GM12878 (cell line): Measurements from ENCODE around the gene ARHGEF18. TPM values are rescaled to one million over a fixed set of nuclear protein-coding genes. Genes with fewer than 3 reads are reported as not detected.

Source experiments
- BCL11A ChIP-seq: IDR thresholded peaks from 2 replicates; pipeline ENCODE4 v1.6.1; 2011; ENCODE audit warnings: low read depth, low read length
- BHLHE40 ChIP-seq, 2 experiments: fragments of 450-650 bp in 1 of 2; IDR thresholded peaks; 2 replicates each; pipeline ENCODE4 v1.6.1; 2011 to 2017; ENCODE audit warnings: low read depth in 2 of 2, borderline replicate concordance in 1 of 2, improper control_type of control experiment in 1 of 2, low read length in 1 of 2, mild to moderate bottlenecking in 1 of 2
- CBX5 ChIP-seq: sonication (generic); IDR thresholded peaks from 2 replicates; pipeline ENCODE4 v1.6.1; 2016; ENCODE audit warnings: low read depth, moderate library complexity, mild to moderate bottlenecking, inconsistent platforms
- CTCF ChIP-seq, 3 experiments: IDR thresholded peaks in 2 of 3; conservative IDR thresholded peaks in 1 of 3; 2 replicates each; pipeline ENCODE4 v1.5.1; 2011; ENCODE audit warnings: low read depth in 3 of 3, low read length in 3 of 3, mild to moderate bottlenecking in 3 of 3, control low read depth in 2 of 3, moderate library complexity in 2 of 3, inconsistent platforms in 1 of 3, mixed read lengths in 1 of 3; ENCODE audit not compliant: control insufficient read depth in 2 of 3, insufficient read depth in 1 of 3; ENCODE audit errors: extremely low read depth in 1 of 3
- EED ChIP-seq: sonication (generic); IDR thresholded peaks from 2 replicates; pipeline ENCODE4 v1.6.1; 2016; ENCODE audit warnings: antibody characterized with exemption, low read depth
- IKZF1 ChIP-seq: fragments of 450-650 bp; conservative IDR thresholded peaks from 2 replicates; pipeline ENCODE4 v1.6.1; 2017; ENCODE audit warnings: antibody characterized with exemption, mild to moderate bottlenecking
- KLF5 ChIP-seq: fragments of 450-650 bp; IDR thresholded peaks from 2 replicates; pipeline ENCODE4 v1.6.1; 2014; ENCODE audit warnings: mild to moderate bottlenecking; ENCODE audit not compliant: partially characterized antibody
- LARP7 ChIP-seq: fragments of 450-650 bp; IDR thresholded peaks from 2 replicates; pipeline ENCODE4 v1.6.1; 2017; ENCODE audit warnings: mild to moderate bottlenecking
- RFX5 ChIP-seq: IDR thresholded peaks from 2 replicates; pipeline ENCODE4 v1.6.1; 2011; ENCODE audit warnings: low read depth, low read length, improper control_type of control experiment
- SMC3 ChIP-seq: IDR thresholded peaks from 2 replicates; pipeline ENCODE4 v1.6.1; 2011; ENCODE audit warnings: low read length, improper control_type of control experiment, borderline replicate concordance
- TARDBP ChIP-seq: IDR thresholded peaks from 2 replicates; pipeline ENCODE4 v1.6.1; 2016; ENCODE audit warnings: borderline replicate concordance
- TCF12 ChIP-seq: IDR thresholded peaks from 2 replicates; pipeline ENCODE4 v1.6.1; 2011; ENCODE audit warnings: low read depth, mild to moderate bottlenecking, low read length
- ZBTB40 ChIP-seq: fragments of 450-650 bp; IDR thresholded peaks from 2 replicates; pipeline ENCODE4 v1.6.1; 2016; ENCODE audit warnings: mild to moderate bottlenecking, moderate library complexity, borderline replicate concordance
- ZNF207 ChIP-seq: fragments of 450-650 bp; IDR thresholded peaks from 2 replicates; pipeline ENCODE4 v1.6.1; 2014; ENCODE audit warnings: antibody characterized with exemption, mild to moderate bottlenecking, borderline replicate concordance
- polyA plus RNA-seq, 11 experiments: library from polyadenylated mRNA; depleted of rRNA in 4 of 11; unstranded in 6 of 11; stranded (reverse) in 5 of 11; fragments of >200 nt; fragmentation: Nextera tagmentation in 4 of 11; fragmentation: Illumina TruSeq in 1 of 11; extraction: Ambion mirVana in 4 of 11; extraction: Trizol in 1 of 11; gene quantifications; 1 replicate in 1 of 11; 2 replicates in 10 of 11; pipeline versions ENCODE4 v1.2.1 to v1.2.3, GENCODE V29; 2011 to 2016; ENCODE audit warnings: inconsistent platforms in 2 of 11, missing spikeins in 2 of 11, low read depth in 1 of 11
- total RNA-seq, 4 experiments: library from RNA; depleted of rRNA in 3 of 4; stranded (reverse); fragments of >200 nt in 3 of 4; fragmentation: Illumina TruSeq in 1 of 4; extraction: Trizol in 1 of 4; gene quantifications; 2 replicates each; pipeline versions ENCODE4 v1.2.1 to v1.2.3, GENCODE V29; 2013 to 2021
- TF ChIP-seq, protein P1 (sequence below): fragments of 450-650 bp; IDR thresholded peaks from 2 replicates; pipeline ENCODE4 v1.6.1; 2017; ENCODE audit warnings: low read depth, mild to moderate bottlenecking, moderate library complexity
- TF ChIP-seq, protein P2 (sequence below): fragments of 450-650 bp; IDR thresholded peaks from 2 replicates; pipeline ENCODE4 v1.6.1; 2017; ENCODE audit warnings: mild to moderate bottlenecking, low read depth, inconsistent platforms; ENCODE audit not compliant: poor library complexity, severe bottlenecking
- TF ChIP-seq, protein P3 (sequence below): IDR thresholded peaks from 2 replicates; pipeline ENCODE4 v1.6.1; 2011; ENCODE audit warnings: borderline replicate concordance, low read depth, mild to moderate bottlenecking, moderate library complexity, mixed read lengths, low read length; ENCODE audit not compliant: insufficient read depth; ENCODE audit errors: extremely low read length

The ARHGEF18 gene
- total and polyA plus RNA-seq, 10 of the 15 experiments (the other 5 are each of a cell fraction or from before 2014, with no cell fraction given): 0.31 to 32.3 (median 13.4) TPM

DNA sequence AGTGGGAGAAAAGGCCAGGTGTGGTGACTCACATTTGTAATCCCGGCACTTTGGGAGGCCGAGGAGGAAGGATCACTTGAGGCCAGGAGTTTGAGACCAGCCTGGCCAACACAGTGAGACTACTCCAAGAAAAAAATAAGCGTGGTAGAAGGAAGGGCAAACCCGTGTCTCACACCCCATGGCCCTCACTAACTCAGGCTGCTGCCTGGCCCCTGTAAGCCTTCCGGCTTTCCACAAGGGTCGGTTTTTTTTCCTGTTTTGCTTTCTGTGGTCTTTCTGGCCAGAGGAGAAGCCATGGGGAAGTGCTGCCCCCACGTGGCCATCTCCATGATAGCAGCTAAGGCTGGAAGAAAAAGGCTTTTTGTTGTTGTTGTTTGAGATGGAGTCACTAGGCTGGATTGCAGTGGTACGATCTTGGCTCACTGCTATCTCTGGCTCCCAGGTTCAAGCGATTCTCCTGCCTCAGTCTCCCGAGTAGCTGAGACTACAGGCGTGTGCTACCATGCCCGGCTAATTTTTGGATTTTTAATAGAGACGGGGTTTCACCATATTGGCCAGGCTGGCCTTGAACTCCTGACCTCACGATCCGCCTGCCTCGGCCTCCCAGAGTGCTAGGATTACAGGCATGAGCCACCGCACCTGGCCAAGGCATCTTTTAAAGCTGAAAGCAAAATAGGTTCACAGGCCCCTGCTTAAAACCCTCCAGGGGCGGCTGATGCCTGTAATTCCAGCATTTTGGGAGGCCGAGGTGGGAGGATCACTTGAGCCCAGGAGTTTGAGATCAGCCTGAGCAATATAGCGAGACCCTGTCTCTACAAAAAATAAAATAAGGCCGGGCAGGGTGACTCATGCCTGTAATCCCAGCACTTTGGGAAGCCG lies 7.5 kb upstream of the ARHGEF18 start (continued):
- TF ChIP-seq IKZF1: peak; percentile 92
- TF ChIP-seq KLF5: peak; percentile 18
- TF ChIP-seq ZNF207: 0 out of 2 replicates have a peak, but pooled peaks have one; percentile 53
- 0 out of 2 replicates have a peak, but pooled peaks have one; percentile 11 for TF ChIP-seq TCF12
- no peak for TF ChIP-seq ZBTB40
- TF ChIP-seq, protein P1, sequence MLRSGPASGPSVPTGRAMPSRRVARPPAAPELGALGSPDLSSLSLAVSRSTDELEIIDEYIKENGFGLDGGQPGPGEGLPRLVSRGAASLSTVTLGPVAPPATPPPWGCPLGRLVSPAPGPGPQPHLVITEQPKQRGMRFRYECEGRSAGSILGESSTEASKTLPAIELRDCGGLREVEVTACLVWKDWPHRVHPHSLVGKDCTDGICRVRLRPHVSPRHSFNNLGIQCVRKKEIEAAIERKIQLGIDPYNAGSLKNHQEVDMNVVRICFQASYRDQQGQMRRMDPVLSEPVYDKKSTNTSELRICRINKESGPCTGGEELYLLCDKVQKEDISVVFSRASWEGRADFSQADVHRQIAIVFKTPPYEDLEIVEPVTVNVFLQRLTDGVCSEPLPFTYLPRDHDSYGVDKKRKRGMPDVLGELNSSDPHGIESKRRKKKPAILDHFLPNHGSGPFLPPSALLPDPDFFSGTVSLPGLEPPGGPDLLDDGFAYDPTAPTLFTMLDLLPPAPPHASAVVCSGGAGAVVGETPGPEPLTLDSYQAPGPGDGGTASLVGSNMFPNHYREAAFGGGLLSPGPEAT: peak; percentile 78
- 0 out of 2 replicates have a peak, but pooled peaks have one; percentile 25 for TF ChIP-seq TARDBP
- no peak for TF ChIP-seq RFX5
- 0 out of 2 replicates have a peak, but pooled peaks have one; percentile 11 for TF ChIP-seq BCL11A
- TF ChIP-seq, protein P2, sequence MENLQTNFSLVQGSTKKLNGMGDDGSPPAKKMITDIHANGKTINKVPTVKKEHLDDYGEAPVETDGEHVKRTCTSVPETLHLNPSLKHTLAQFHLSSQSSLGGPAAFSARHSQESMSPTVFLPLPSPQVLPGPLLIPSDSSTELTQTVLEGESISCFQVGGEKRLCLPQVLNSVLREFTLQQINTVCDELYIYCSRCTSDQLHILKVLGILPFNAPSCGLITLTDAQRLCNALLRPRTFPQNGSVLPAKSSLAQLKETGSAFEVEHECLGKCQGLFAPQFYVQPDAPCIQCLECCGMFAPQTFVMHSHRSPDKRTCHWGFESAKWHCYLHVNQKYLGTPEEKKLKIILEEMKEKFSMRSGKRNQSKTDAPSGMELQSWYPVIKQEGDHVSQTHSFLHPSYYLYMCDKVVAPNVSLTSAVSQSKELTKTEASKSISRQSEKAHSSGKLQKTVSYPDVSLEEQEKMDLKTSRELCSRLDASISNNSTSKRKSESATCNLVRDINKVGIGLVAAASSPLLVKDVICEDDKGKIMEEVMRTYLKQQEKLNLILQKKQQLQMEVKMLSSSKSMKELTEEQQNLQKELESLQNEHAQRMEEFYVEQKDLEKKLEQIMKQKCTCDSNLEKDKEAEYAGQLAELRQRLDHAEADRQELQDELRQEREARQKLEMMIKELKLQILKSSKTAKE: peak; percentile 64
- TF ChIP-seq, protein P3, sequence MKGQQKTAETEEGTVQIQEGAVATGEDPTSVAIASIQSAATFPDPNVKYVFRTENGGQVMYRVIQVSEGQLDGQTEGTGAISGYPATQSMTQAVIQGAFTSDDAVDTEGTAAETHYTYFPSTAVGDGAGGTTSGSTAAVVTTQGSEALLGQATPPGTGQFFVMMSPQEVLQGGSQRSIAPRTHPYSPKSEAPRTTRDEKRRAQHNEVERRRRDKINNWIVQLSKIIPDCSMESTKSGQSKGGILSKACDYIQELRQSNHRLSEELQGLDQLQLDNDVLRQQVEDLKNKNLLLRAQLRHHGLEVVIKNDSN: no peak
- 0 out of 2 replicates have a peak, but pooled peaks have one; percentile 16 for TF ChIP-seq CBX5
- no peak; the same call in 1 of the 2 replicates for TF ChIP-seq LARP7
- peak; percentile 83 for TF ChIP-seq EED
- TF ChIP-seq BHLHE40 (IDR thresholded peaks at IDR 0.05; ENCODE audit: borderline replicate concordance in 1 of 2, low read depth in 2 of 2, low read length in 1 of 2): peak in 1 of 2 experiments; percentile 29; a peak in 1 of 4 replicates
- TF ChIP-seq CTCF (IDR thresholded peaks at IDR 0.05 in 2 of 3, conservative IDR thresholded peaks at IDR 0.05 in 1 of 3; ENCODE audit: control insufficient read depth in 2 of 3, extremely low read depth in 1 of 3, insufficient read depth in 1 of 3, low read depth in 3 of 3, low read length in 3 of 3): peak; percentile 91 to 96 (median 95)
- peak; percentile 95 for TF ChIP-seq SMC3
